Lower leg skin (tissue), 4 donors: ENCODE measurements around the gene CCL26. TPM values are rescaled to one million over a fixed set of nuclear protein-coding genes. Genes with fewer than 3 reads are reported as not detected.
"Not testable (repeated sequence)": the region's sequence is repeated elsewhere in the genome, so short reads cannot be mapped to it uniquely, and the experiment has no call there.

Source experiments
- DNase-seq, 2 donors: peaks; one replicate each; pipeline ENCODE4 v3.0.0-alpha.2; 2019; ENCODE audit warnings: low spot score in 2 of 2
- H3K4me3 ChIP-seq: fragments of 200-600 bp; sonication (generic); 2 replicates; pipeline ENCODE4 v1.5.1; 2017; ENCODE audit warnings: mild to moderate bottlenecking, low read depth; ENCODE audit not compliant: poor library complexity, severe bottlenecking
- POLR2A ChIP-seq, 2 donors: fragments of 450-650 bp; IDR thresholded peaks; one replicate each; pipeline ENCODE4 v1.6.1; 2016 to 2017; ENCODE audit warnings: antibody characterized with exemption in 2 of 2, mild to moderate bottlenecking in 1 of 2, moderate library complexity in 1 of 2
- whole genome bisulfite sequencing, 2 donors: methylation state at CpG; one replicate each; pipeline ENCODE4 v1.1.5; 2018; 5-methylcytosine and 5-hydroxymethylcytosine counted together
- intact Hi-C: fragments of 100-400 bp; cut with DNase I; formaldehyde crosslinking; loops from one replicate; pipeline ENCODE4 v1.15.0; 2023; ENCODE audit warnings: low total_unique reads
- total RNA-seq, 4 donors: library from RNA; depleted of rRNA; stranded (reverse); fragments of >200 nt; gene quantifications; one replicate each; pipeline ENCODE4 v1.1.0, GENCODE V29; 2016
- TF ChIP-seq, protein P1 (sequence below), 3 donors: fragments of 450-650 bp; IDR thresholded peaks; one replicate each; pipeline ENCODE4 v1.5.1; 2016; ENCODE audit warnings: antibody characterized with exemption in 3 of 3, mild to moderate bottlenecking in 3 of 3, moderate library complexity in 2 of 3

CCL26 gene
- total RNA-seq, 4 donors from 2014 or later: 0.79 to 2.0 (median 1.9) TPM; not detected in 1

DNA sequence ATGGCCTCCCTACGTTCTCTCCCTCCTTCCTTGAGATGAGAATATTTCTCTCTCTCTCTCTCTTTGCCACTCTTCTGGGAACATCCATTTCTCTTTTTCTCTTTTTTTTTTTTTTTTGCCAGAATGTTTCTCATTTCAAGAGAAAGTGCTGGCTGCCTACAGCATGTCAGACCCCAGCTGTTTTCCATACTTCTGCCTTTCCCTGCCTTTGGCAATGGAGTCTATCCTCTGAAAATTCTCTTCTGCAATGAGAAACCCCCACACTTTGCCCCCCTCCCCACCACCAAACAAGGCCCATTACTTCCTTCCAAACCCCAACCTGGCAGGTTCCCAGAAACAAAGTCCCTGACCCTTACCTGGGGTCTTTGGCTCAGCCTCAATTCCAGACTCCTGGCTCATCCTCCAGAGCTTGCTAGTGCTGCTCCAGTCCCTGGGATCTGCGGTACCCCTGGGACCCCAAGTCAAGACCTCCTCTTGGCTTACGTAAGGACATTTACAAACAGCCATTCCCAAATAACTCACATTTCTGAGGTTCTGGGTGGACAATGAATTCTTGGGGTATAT lies 17.4 kb upstream of the CCL26 start:
- H3K4me3 ChIP-seq: no peak overlapping the region
- WGBS, 2 donors: 75 to 79% methylated on average over 3 of the region's 3 CpGs
- intact Hi-C loops: no loop called here
- TF ChIP-seq, protein P1, sequence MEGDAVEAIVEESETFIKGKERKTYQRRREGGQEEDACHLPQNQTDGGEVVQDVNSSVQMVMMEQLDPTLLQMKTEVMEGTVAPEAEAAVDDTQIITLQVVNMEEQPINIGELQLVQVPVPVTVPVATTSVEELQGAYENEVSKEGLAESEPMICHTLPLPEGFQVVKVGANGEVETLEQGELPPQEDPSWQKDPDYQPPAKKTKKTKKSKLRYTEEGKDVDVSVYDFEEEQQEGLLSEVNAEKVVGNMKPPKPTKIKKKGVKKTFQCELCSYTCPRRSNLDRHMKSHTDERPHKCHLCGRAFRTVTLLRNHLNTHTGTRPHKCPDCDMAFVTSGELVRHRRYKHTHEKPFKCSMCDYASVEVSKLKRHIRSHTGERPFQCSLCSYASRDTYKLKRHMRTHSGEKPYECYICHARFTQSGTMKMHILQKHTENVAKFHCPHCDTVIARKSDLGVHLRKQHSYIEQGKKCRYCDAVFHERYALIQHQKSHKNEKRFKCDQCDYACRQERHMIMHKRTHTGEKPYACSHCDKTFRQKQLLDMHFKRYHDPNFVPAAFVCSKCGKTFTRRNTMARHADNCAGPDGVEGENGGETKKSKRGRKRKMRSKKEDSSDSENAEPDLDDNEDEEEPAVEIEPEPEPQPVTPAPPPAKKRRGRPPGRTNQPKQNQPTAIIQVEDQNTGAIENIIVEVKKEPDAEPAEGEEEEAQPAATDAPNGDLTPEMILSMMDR (IDR thresholded peaks at IDR 0.05): no peak
- TF ChIP-seq POLR2A (IDR thresholded peaks at IDR 0.05): no peak
- no peak for DNase-seq

DNA sequence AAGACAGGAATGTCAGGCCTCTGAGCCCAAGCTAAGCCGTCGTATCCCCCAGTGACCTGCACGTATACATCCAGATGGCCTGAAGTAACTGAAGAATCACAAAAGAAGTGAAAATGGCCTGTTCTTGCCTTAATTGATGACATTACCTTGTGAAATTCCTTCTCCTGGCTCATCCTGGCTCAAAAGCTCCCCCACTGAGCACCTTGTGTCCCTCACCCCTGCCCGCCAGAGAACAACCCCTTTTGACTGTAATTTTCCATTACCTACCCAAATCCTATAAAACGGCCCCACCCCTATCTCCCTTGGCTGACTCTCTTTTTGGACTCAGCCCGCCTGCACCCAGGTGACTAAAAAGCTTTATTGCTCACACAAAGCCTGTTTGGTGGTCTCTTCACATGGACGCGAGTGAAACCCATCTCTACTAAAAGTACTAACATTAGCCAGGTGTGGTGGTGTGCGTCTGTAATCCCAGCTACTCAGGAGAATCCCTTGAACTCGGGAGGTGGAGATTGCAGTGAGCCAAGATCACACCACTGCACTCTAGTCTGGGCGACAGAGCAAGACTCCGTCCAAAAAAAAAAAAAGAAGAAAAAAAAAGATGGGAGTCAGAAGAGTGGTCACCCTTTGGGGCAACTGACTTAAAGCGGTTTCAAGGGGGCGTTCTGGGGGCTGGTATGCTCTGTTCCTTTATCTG lies 16.3 kb upstream of the CCL26 start:
- intact Hi-C loops, DNase-seq, H3K4me3 ChIP-seq: not testable (repeated sequence)
- 71 to 75% methylated on average over 14 of the region's 14 CpGs for WGBS, 2 donors

GRCh38 chr7:75783058-75783457 lies 11.0 kb upstream of the CCL26 start:
- WGBS, 2 donors: 91 to 96% methylated on average over 5 of the region's 5 CpGs
- DNase-seq, H3K4me3 ChIP-seq, intact Hi-C loops: not testable (repeated sequence)

- H3K4me3 ChIP-seq, DNase-seq, intact Hi-C loops: not testable (repeated sequence)
- 84 to 85% methylated on average over 14 of the region's 14 CpGs for WGBS, 2 donors
Measured at GRCh38 chr7:75780647-75781273, 8.7 kb upstream of the CCL26 start.

- 75 to 86% methylated on average over 11 of the region's 11 CpGs for WGBS, 2 donors
- H3K4me3 ChIP-seq, intact Hi-C loops, DNase-seq: not testable (repeated sequence)
Measured at GRCh38 chr7:75779516-75779915, 7.5 kb upstream of the CCL26 start.

- intact Hi-C loops, DNase-seq, H3K4me3 ChIP-seq: not testable (repeated sequence)
- 72 to 73% methylated on average over 11 of the region's 11 CpGs for WGBS, 2 donors
Measured at GRCh38 chr7:75779035-75779434, 7.0 kb upstream of the CCL26 start.

- intact Hi-C loops: no loop called here
- TF ChIP-seq, protein P1 (IDR thresholded peaks at IDR 0.05): no peak
- no peak for TF ChIP-seq POLR2A (IDR thresholded peaks at IDR 0.05)
- DNase-seq: no peak
- 57 to 58% methylated on average over 12 of the region's 12 CpGs for WGBS, 2 donors
- no peak overlapping the region for H3K4me3 ChIP-seq
Measured at GRCh38 chr7:75776295-75776971, 4.4 kb upstream of the CCL26 start.

- intact Hi-C loops, H3K4me3 ChIP-seq, DNase-seq: not testable (repeated sequence)
- WGBS, 2 donors: 84 to 92% methylated on average over 6 of the region's 6 CpGs
Measured at GRCh38 chr7:75773958-75774357, 1.9 kb upstream of the CCL26 start.
